Germinal center (tissue), 1 donor: ENCODE data around the gene NT5DC4.
"Not testable (repeated sequence)": the region's sequence is repeated elsewhere in the genome, so short reads cannot be mapped to it uniquely, and the experiment has no call there.

Source experiments
- DNase-seq: peaks from one replicate; pipeline ENCODE4 v3.0.0; 2012; ENCODE audit warnings: mixed read lengths, low spot score

NT5DC4 gene

GRCh38 chr2:112699984-112700667 lies 20.7 kb upstream of the NT5DC4 start:
- no peak for DNase-seq

GRCh38 chr2:112701052-112701451 lies 19.8 kb upstream of the NT5DC4 start:
- no peak for DNase-seq

DNA sequence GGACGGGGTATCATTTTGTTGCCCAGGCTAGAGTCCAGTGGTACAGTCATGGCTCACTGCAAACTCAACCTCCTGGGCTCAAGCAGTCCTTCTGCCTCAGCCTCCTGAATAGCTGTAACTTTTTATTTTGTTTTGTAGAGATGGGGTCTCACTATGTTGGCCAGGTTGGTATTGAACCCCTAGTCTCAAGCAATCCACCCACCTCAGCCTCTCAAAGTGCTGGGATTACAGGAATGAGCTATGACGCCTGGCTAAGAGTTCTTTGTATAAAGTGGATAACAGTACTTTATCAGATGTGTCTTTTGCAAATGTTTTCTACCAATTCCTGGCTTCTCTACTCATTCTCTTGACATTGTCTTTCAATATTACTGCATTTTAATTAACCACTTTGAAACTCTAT lies 17.1 kb upstream of the NT5DC4 start:
- DNase-seq: no peak

DNA sequence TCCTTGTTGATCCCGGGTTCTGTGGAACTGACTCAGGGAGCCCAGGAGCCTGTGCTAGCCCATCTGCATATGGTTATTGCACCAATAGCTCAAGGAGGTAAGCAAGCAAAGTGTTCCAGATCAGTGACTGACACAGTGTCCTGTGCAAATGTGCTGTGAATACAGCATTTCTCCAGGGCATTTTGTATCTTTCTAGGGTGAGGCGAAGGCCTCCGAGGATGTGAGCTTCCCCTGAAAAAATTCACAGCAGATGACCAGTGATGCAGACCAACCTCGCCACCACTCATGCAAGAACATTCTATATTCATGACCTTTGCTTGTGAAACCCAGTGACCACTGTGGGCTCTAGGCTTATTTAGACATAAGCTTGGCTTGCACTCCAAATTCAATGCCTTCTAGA lies 15.2 kb upstream of the NT5DC4 start:
- DNase-seq: no peak

GRCh38 chr2:112706170-112706664 lies 14.6 kb upstream of the NT5DC4 start:
- no peak for DNase-seq

- not testable (repeated sequence) for DNase-seq
Measured at GRCh38 chr2:112706947-112707346, 13.9 kb upstream of the NT5DC4 start.

DNA sequence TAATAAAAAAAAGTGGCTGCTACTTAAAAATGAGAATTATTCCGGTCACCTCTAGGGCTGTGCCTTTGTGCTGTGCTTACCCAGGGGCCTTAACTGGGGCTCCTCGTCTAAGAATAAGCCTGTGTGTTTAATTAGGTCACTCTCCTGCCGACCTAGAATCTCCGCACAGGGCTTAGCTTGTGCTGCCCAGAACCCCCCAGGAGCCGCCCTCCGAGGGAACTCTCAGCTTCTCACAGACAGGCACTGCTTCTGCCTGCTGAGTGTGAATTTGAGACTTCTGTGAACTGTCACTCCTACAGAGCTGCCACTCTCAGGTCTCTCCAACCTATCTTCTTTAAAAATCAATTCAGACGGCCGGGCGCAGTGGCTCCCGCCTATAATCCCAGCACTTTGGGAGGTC lies 11.9 kb upstream of the NT5DC4 start:
- DNase-seq: no peak

DNA sequence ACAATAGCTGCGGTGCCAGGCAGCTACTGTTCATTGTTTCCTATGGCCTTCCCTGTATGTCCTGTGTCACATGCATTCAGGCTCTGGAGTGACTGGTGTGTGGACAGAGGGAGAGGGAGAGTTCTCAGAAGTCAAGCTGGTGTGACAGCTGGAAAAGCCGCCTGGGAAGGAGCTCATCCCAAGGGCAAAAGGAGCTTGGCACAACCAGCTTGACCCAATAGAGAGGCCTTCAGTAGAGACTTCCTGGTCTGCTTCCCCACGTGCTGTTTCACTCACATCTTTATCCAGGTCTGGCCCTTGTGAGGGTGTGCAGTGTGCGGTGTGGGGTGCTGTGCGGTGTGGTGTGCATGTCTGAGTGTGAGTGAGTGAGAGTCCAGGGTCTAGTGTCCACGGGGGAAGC lies 11.1 kb upstream of the NT5DC4 start:
- no peak for DNase-seq

- DNase-seq: no peak
Measured at GRCh38 chr2:112710956-112711750, 9.7 kb upstream of the NT5DC4 start.

- DNase-seq: no peak
Measured at GRCh38 chr2:112712465-112712864, 8.4 kb upstream of the NT5DC4 start.

DNA sequence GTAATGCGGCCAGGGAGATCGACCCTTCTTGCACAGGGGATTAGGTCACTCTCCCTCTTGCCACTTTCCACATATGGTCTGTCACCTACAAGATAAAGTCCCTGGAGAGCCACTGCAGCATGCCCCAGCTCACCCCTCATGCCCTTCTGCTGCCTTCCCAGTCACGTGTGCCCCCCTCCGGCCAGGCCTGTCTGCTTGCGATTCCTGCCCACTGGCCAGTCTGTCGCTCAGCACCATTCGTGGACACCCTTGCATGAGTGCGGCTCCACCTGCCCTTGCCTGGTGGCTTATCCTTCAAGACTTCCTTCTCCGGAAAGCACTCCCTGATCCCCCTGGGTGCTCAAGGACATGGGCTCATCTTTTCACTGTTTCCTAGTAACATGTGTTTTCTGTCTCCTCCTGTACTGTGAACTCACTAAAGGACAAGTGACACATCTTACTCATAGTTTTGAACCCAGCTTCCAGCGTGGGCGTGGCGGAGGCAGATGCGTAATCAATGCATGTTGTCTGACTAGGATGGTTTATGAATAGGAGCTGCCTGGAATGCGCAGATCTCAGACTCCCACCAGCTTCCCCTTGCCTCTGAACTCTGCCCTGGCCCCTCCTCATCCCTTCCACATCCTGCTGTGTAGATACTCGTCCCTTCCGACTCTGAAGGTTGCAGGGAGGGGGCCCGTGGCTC lies 7.8 kb upstream of the NT5DC4 start:
- no peak for DNase-seq

DNA sequence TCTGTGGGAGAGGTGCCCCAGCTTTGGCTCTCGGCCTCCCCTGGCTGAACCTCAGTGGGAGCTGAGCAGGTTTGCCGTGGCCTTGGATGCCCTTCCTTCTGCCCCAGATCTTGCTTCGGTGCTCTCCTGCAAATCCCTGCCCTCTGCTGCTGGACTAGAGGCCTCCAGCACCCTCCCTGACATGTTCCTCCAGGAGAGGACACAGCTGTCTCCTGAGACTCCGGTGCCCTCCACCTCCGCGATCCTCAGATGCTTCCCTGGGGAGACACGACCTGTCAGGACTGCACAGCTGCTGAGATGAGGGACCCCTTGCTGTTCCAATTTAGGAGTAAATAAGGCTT lies 7.3 kb upstream of the NT5DC4 start:
- DNase-seq: no peak

DNA sequence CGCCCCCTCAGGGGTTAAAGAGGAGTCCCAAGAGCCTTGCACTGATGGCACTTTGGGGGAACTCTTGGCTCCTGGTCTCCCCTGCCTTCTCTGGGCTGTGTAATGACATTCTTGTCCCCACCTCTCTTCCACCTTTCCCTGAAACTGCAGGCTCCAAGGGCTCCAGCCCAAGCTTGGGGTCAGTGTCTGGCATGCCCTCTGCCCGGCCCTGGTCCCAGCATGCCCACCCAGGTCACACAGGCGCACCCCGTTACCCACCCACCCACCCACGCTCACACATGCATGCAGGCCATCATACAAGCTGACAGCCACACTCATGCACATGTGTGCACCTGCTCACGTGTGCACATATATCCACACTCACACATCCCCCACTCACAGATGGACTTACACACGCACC lies 6.9 kb upstream of the NT5DC4 start:
- DNase-seq: no peak

- no peak for DNase-seq
Measured at GRCh38 chr2:112714331-112714730, 6.5 kb upstream of the NT5DC4 start.

DNA sequence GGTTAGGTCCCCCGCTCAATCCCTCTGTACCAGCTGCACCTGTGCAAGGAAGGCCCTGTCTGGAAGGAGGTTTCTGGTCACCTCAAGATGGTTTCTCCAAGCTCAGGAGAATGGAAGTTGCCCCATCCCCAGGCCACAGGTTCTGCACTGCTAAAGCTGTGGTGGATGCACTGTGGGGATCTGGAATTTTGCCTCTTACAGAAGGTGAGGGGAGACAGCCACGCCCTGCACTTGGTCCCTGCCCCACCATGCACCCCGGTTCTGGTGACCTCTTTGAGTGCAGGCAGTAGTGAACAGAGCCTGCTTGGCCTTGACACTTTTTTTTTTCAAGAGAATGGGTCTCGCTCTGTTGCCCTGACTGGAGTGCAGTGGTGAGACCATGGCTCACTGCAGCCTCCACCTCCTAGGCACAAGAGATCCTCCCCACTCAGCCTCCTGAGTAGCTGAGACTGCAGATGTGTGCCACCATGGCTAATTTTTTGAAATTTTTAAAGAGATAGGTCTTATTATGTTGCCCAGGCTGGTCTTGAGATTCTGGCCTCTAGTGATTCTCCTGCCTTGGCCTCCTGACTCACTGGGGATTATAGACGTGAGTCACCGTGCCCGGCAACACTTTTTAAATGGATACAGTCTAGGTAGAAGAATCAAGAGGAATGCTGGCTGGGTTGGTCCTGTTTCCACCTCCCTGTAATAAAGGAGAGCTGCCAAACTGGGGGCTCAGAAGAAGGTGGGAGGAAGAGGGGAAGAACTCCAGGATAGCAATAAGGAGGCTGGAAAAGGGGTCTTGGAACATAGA lies 5.8 kb upstream of the NT5DC4 start:
- no peak for DNase-seq

DNA sequence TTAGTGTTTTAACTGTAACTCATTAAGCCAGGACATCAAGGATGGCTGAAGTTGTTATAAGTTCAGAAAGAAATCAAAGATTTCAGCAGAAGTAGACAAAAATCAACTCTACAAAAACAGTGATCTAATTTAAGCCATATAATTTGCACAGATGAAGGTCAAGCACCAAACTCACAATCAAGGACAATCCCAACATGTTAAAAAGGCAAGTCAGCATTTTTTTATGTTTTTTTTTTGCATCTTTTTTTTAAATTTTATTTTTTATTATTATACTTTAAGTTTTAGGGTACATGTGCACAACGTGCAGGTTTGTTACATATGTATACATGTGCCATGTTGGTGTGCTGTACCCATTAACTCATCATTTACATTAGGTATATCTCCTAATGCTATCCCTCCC lies 4.7 kb upstream of the NT5DC4 start:
- not testable (repeated sequence) for DNase-seq

DNA sequence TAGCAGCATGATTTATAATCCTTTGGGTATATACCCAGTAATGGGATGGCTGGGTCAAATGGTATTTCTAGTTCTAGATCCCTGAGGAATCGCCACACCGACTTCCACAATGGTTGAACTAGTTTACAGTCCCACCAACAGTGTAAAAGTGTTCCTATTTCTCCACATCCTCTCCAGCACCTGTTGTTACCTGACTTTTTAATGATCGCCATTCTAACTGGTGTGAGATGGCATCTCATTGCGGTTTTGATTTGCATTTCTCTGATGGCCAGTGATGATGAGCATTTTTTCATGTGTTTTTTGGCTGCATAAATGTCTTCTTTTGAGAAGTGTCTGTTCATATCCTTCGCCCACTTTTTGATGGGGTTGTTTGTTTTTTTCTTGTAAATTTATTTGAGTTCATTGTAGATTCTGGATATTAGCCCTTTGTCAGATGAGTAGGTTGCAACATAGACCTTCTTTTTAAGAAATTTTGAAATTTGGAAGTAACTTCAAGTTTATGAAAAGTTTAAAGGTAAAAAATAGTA lies 3.9 kb upstream of the NT5DC4 start:
- not testable (repeated sequence) for DNase-seq

- no peak for DNase-seq
Measured at GRCh38 chr2:112718863-112719370, 1.9 kb upstream of the NT5DC4 start.

- DNase-seq: no peak
Measured at GRCh38 chr2:112721819-112722522, 1.2 kb downstream of the NT5DC4 start.

- no peak for DNase-seq
Measured at GRCh38 chr2:112722816-112723546, 2.2 kb downstream of the NT5DC4 start.
